Fibroblast of the conjunctiva (primary cell): Measurements from ENCODE around the gene PDZD2.

ENCODE experiments used
- DNase-seq: peaks from one replicate; pipeline ENCODE4 v3.0.0-alpha.2; 2010; ENCODE audit warnings: low read depth

The PDZD2 gene

DNA sequence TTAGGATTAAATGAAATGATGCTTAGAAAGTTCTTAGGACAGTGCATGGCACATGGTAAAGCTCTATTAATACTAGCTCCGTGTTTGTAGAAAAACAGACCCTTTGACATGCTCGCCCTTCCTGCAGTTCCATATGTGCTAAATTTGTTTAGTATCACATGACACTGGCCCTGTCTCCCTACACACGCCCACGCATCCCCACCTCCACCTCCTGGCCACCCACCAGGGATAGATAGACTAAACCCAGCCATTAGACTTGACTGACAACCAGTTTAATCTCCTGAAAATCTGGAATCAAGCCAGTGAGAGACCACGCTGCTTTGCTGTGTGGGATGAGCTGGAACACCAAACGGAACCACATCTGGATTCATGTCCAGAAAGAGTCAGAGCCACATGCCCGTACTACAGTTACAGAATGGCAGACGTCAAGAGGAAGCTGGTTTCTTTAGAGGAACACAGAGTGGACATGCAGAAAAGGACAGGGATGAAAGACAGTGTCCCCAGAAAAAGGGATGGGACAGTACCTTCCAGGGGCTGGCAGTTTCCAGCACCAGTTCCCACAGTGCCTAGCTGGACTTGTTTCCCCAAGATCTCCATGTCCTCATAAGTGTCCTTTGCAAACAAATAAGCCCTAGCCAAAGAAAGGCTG, 186.1 kb downstream of the PDZD2 start:
- no peak for DNase-seq

GRCh38 chr5:31825518-31826068, 186.7 kb downstream of the PDZD2 start:
- DNase-seq, result peak; percentile 53

- no peak for DNase-seq
These were observed 188.9 kb downstream of the PDZD2 start for GRCh38 chr5:31827867-31828266.

DNA sequence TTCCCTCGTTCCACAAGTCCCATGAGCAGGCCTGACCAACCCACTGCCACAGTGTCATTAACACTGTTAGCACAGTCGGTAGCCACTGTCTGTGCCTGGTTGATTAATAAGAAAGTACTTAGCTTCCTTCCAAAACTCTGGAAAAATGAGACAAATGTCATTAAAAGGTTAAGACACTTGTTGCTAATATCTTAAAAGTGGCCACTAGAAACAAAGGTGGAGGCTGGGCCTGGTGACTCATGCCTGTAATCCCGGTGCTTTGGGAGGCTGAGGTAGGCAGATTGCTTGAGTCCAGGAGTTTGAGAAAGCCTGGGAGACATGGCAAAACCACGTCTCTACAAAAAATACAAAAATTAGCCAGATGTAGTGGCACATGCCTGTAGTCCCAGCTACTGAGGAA, 194.0 kb downstream of the PDZD2 start:
- no peak for DNase-seq

GRCh38 chr5:31833710-31834109, 194.8 kb downstream of the PDZD2 start:
- no peak for DNase-seq

DNA sequence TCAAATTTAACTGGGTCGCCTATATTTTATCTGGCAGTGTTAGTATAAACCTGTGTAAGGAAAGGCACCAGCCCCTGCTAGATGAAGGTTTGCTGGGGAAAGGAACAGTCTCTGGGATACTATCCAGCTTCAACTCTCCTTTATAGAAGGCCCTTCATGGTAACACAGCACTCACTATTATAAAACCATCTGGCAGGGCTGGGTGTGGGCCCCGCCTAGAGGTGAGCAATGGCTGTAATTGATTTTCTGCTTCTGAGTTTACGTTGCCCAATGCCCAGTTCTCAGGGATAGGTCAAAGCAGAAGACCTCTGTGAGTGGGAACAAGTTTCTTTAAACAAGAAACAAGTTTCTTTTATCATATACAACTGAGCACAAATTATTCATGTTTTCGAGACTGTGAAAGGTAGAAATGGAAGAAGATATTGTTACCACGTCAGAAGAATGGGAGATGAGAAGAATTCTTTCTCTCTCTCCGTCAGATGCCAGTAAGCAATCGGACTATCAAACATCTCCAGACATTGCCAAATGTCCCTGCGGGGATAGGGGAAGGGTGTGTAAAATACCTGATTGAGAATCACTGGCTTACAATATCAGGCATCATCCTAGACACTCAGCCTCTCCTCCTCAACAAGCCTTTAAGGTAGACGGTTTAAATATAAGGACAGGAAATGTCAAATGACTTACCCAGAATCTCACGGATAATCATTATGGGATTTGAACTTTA, 205.9 kb downstream of the PDZD2 start:
- no peak for DNase-seq

DNA sequence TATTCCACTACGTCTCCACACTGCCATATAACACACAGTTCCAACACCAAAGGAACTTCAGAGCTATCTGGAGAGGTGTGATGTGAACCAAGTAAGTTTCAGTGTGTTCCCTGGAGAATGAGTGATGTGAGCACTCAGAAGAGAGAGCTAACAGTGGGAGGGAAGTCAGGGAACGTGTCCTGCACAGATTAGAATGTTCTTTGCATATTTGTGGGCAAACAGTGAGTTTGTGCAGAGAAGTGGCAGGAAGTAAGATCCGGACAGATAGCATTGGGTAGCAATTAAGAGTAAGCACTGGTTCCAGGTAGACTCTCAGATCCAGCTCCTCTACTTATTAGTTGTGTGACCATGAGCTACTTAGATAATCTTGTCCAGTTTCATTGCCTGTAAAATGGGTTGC, 206.4 kb downstream of the PDZD2 start:
- DNase-seq, result no peak

DNA sequence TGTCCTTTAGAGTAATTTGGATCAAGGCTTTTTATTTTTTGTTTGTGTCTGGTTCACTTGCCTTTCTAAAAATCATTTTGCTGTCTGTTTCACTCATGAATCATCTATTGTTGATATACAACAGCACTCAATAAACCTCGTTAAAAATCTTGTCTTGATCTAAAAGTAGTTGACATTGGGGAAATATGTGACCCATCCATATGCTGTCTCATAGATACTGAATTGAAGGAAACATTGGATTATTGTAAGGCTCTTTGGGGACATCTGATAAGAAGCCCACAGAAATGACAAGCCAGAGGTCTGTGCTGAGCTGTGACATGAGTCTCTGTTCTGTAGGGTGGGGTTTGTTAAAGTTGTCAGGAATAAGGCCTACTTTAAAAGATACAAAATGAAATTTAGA, 208.0 kb downstream of the PDZD2 start:
- DNase-seq, result no peak

DNA sequence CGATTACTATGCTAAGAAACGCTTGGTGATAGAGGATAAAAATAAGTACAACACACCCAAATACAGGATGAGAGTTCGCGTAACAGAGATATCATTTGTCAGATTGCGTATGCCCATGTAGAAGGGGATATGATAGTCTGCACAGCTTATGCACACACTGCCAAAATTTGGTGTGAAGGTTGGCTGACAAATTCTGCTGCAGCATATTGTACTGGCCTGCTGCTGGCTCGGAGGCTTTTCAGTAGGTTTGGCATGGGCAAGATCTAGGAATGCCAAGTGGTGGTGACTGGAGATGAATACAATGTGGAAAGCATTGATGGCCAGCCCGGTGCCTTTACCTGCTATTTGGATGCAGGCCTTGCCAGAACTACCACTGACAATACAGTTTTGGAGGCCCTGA, 208.4 kb downstream of the PDZD2 start:
- no peak for DNase-seq

DNA sequence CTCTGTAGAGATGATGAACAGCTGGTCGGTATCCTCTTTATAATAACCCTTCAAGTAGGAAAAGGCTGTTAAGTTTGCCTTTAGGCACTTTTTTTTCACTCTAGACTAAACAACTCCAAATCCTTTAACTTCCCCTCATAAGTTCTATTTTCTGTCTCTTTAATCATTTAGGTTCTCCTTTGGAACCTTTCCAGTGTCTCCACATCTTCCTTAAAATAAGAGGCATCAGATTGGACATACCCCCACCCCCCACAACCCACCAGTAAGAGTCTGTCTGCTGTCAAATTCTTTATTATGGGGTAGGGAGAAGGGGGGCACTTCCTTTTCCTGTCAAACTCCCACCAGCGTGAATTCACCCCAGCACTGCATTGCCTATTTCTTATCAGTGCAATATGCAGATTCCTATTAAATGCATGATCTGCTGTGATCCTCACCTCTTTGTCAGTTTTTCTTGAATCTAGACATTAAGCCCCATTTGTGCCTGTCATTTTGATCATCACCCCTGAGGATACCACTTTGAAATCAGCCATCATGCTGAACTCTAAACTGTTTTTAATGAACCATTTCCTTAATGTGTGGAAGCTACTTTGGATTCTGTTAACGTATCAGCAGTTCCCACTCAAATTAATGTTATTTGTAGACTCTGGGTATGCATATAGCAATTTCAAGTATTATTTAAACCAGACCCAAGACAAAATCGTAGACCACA, 212.2 kb downstream of the PDZD2 start:
- DNase-seq, result no peak

DNA sequence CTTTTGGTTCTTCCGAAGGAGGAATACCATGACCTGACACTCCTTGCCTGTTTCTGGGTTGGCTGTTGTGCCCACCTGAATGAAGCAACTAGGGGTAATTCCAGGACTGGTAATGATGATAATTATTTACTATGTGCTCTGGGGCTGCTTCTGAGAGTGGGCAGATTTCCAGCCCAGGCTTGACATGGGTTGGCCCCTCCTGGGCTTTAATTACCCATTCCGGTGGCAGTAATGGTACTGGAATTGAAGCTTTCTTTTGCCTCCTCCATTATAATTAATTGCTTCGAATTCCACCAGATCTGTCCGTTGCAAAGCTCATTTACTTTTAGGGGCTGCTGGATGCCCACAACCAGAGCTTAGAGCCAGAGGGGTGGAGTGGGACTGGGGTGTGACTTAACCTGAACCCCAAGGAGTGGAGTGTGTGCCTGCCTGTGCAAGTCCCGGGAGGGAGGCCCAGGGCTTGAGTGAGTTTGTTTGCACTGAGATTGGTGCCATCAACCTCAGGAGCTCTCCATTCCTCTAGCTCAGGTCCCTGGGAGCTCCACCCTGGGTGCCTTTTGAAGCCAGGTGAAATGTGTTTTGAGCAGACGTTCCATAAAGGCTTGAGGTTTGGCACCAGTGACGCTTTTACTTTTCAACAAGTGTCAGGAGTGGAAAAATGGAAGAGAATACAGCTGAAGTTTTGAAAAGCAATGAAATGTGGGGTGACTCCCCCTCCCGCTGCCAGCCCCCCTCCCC, 214.6 kb downstream of the PDZD2 start:
- no peak for DNase-seq

DNA sequence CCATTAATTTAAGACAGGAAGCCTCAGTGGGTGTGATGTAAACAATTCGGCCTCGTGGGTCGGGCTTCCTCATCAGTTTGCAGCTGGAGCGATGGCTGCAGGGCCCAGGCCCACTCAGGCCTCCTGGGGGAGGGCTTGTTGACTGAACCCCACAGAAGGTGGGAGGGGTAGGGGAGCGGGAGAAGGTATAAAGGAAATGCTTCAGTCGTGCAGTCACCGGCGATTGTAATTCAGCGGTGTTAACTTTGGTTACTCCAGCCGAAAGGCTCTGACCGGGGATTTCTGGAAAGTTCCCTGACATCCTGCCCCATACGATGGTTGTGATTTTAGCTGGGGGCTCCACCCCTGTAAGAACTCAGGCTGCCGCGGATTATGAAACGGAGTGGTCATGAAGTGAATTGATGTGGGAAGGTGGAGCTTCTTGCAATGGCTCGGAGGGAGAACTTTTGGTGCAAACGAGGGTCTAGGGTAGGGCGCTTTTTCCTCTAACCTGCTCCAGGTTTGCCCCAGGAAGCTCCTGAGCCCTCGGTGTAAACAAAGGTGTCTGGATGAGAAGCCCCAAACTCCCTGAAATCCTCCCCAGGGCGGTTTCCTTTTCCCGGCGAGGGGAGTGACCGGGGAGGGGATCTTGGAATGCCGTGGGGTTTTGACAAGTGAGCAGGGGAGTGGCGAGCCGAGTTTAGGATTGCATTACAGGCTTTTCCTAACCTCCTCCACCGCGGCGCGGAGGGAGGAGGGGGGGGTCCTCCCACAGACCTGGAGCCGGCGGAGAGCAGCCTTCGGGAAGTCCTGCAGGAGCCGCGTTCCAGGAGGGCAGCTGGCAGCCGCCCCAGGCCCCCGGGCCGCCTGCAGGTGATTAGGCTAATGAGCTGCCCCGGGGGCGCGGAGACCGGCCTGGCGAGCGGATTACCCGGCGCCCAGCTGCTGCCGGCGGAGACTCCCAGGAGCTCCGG, 215.5 kb downstream of the PDZD2 start:
- DNase-seq, result no peak

GRCh38 chr5:31855134-31856040, 216.5 kb downstream of the PDZD2 start:
- no peak for DNase-seq

DNA sequence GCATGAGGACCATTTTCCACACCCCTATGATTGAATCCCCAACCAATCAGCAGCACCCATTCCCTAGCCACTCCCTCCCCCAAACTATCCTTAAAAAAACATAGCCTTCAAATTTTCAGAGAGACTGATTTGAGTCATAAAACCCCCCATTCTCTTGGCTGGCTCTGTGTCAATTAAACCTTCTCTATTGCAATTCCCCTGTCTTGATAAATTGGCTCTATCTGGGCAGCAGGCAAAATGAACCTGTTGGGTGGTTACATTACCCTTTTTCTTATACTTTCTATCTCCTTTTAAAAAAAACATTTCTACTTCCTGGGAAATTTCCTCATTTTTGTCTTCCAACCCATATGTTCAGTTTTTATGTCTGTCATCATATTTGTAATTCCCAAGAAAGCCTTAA, 220.2 kb downstream of the PDZD2 start:
- DNase-seq, result no peak

DNA sequence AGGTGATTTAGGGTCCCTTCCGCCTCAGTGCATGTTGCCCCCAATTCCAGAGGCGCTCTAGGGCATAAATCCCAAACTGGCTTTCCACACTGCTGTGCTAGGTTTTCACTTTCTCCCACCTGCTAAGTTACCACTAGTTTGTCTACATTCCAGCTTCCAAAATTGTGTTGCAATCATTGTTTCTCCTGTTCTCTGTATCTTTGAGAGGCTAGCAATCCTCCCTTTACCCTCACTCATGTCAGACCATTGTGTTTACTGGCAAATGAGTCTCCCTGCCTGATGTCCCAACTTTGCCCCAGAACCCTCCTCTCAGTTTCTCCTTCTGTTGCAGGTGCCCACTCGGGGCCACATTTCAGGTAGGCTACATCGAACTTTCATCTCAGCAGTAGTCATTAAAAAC, 221.3 kb downstream of the PDZD2 start:
- no peak for DNase-seq

- no peak for DNase-seq
These were observed 221.9 kb downstream of the PDZD2 start for GRCh38 chr5:31860726-31861433.

DNA sequence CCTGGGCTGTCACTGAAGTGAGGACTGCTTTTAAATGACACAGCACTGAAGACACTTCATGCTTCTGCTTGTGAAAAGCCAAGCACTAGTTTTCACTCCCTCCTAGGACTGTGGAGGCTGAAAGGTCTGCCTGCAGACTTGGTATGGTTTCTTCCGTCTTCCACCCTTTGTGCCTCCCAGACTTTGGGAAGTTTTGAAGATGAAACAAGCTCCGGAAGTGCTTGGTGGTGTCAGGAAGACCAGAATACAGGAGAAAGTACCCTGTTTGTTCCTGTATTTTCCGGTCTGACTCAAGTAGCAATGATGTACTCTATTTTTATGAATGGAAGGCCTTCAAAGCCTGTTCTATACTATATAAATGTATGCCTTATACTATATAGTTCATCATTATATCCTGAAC, 222.7 kb downstream of the PDZD2 start:
- DNase-seq, result no peak

DNA sequence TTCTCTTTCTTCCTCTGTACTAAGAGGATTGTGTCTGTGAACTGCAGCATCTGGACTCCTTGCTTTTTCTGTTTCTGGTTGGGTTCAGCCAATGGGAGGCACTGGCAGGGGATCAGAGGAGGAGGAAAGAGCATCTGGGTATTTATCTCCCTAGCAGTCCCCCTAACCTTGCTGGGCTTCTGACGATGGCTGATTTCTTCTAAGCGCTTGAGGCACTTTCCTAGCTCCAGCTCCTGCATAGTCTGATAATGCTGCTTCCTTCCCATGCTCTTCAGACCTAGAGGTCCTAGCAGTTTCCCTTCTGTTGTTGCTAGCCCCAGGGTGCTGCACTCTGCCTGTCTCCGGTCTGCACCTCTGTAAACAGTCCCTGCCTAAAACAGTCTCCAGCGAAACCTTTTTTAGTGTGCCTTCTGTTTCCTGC, 225.1 kb downstream of the PDZD2 start:
- no peak for DNase-seq

- no peak for DNase-seq
These were observed 227.2 kb downstream of the PDZD2 start for GRCh38 chr5:31866166-31866565.
